Activated naive CD8-positive, alpha-beta T cell treated with anti-CD3 and anti-CD28 coated beads, Interleukin-2, amount 50 U/mL, for 16 hours (primary cell): ENCODE measurements around the gene SCAF8.
"Not testable (repeated sequence)": the region's sequence is repeated elsewhere in the genome, so short reads cannot be mapped to it uniquely, and the experiment has no call there.

Source experiments
- DNase-seq: peaks from one replicate; pipeline ENCODE4 v3.0.0-alpha.2; 2020; ENCODE audit warnings: low read depth, low spot score

The SCAF8 gene

DNA sequence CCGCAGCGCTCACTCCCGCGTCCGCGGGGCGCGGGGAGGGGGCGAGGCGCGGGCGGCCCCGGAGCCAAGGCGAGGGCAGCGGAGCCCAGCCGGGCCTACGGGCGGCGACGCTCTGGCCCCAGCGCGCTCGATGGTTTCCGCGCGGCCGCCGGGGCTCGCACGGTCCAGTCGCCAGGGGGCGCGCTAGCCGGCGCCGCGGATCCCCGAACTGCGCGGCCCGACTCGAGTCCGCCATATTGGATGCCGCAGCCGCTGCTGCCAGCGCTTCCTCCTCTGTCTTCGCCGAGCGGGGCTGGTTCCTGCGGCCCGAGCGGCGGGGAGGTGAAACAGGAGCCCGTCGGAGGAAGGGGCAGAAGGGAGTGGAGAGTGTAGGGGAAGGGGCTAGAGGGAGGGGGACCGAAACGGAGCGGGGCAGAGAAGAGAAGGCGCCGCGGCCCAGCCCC, at the start of gene SCAF8:
SCAF8 (plus strand) TSS at position 234 of the 443 bp plus-strand sequence. CDS start 485 bp downstream, outside the sequence.
- peak; percentile 69 for DNase-seq

DNA sequence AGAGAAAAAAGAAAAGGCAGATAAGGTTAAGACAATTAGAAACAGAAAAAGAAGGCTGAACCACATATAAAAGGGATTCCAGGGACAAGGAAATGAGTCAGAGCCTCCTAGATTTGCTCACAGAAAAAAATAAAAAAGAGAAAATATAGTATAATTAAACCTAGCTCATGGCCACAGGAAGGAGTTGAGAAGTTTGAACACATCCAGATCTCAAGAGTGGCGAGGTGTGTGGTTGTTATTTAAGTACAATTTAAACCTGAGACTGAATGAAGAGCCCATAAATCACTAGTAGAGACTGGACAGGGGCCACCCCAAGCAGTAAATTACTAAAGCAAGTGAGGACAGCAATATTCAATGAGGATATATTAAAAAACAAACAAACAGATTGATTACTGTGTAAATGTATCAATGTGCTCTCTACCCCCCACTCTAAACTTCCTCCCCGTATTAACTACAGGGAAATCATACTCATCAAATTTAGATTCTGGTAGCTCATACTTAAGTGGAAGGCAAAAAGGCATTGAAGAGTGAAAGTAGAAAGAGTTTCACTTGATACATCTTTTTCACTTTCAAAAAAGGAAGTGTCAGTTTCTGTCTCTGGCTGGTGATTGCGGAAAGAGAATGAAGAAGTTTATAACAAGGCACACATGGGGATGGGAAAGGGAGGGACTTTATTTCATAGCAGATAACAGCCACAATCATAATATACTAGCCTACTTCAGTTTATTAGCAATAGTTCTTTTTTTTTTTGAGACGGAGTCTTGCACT, 49.3 kb upstream of the SCAF8 start:
- DNase-seq = no peak

- DNase-seq = no peak
These were observed 47.1 kb upstream of the SCAF8 start for GRCh38 chr6:154686162-154686561.

GRCh38 chr6:154689493-154690255, 43.5 kb upstream of the SCAF8 start:
- no peak for DNase-seq

- no peak for DNase-seq
These were observed 42.4 kb upstream of the SCAF8 start for GRCh38 chr6:154690857-154691256.

DNA sequence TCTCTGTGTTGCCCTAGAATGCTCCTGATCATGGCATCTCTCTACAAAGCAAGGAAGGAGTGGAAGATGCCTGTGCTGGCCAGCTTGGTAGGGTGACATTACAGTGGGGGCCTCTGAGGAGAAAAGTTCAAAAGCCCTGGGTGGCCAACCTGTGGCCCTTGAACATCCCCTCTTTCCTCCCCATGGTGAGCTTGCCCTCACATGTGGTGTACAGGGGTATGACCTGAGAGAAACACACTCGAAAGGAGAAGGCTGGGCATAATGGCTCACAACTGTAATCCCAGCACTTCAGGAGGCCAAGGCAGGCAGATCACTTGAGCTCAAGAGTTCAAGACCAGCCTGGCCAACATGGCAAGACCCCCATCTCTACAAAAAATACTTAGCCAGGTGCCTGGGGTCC, 36.6 kb upstream of the SCAF8 start:
- DNase-seq = no peak

DNA sequence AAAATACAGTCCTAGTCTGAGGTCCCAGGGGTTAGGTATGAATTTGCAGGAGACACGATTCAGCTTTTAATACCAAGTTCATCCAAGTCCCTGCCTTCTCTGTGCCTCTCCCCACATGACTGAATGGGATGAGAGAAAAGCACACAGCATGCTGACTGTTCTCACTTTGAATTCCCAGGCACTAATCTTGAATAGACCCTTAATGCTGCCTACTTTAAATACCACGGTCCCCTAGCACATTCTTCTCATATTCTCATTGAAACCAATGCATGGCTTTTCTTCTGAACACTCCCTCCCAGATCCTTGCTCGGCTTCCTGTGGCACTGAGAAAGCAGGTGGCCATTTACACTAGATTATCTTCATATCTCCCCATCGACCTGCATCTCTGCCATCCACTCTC, 30.1 kb upstream of the SCAF8 start:
- DNase-seq = no peak

DNA sequence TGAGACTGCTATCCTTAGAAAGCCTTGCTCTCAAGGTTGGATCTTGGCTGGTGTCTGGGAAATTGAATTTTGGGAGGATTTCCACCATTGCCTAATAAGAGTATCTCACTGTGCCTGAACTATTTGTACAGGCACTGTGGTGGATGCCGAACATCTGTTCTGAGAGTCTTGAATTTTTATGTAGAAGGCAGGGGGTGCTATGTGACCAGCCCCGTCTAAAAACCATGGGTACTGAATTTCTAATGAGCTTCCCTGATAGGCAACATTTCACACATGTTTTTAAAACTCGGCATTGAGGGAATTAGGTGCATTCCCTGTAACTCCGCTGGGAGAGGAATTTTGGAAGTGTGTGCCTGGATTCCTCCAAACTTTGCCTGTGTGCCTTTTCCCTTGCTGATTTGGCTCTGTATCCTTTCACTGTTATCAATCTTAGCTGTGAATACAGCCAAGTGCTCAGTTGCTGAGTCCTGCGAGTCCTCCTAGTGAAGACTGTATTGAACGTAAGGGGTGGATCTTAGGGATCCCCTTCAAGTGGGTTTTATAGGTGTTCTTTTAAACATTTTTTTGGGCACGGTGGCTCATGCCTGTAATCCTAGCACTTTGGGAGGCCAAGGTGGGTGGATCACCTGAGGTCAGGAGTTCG, 27.6 kb upstream of the SCAF8 start:
- DNase-seq = no peak

DNA sequence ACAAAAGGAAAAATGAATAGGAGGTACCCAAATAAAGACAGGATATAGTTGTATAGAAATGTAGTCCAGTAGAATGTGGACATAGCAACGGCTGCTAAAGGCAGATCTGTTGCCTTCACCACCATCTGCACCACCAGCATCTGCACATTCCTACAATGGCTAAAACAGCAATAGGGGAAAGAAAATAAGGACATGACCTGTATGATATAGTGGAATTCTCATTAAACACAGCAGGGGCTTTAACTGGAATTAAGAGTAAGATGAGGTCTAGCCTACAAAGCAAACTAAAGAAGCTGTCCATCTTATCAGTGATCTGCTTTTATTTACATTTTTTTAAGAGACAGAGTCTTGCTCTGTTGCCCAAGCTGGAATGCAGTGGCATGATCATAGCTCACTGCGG, 26.8 kb upstream of the SCAF8 start:
- no peak for DNase-seq

DNA sequence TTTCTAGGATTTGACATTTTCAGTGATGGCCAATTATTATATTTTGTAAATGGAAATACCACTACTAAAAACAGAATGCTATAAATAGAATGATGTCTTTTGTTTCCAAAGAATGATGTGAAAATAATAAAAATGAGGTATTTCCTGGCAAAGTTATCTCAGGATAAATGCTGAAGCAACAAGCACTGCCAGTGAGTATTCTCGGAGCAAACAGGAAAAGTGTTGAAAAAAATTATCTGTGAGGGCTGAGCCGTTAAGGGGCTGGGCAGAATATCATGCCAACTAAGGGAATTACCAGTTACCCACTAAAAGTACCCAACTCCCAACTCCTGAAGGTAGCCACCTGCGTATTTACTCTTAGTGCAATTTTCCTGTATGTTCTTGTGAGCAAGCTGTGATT, 23.6 kb upstream of the SCAF8 start:
- no peak for DNase-seq

- DNase-seq = no peak
These were observed 22.5 kb upstream of the SCAF8 start for GRCh38 chr6:154710689-154711088.

- no peak for DNase-seq
These were observed 17.8 kb upstream of the SCAF8 start for GRCh38 chr6:154715446-154715845.

GRCh38 chr6:154716350-154716749, 16.9 kb upstream of the SCAF8 start:
- DNase-seq = not testable (repeated sequence)

- DNase-seq = no peak
These were observed 13.8 kb upstream of the SCAF8 start for GRCh38 chr6:154719433-154719832.

DNA sequence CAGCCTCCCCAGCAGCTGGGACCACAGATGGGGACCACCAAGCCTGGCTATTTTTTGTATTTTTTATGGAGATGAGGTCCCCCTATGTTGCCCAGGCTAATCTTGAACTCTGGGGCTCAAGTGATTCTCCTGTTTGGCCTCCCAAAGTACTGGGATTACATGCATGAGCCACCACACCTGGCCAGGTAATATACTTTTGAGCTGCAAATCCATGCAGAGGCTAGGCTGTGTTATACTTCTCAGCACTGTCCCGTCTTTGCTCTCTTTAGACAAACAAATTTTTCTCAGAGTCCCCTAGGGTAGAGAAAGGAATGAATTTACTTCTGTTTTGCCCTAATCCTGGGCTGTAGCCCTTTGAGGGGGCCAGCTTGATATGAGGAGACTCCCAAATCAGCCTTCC, 13.4 kb upstream of the SCAF8 start:
- DNase-seq = no peak

- DNase-seq = no peak
These were observed 11.8 kb upstream of the SCAF8 start for GRCh38 chr6:154721460-154721859.

DNA sequence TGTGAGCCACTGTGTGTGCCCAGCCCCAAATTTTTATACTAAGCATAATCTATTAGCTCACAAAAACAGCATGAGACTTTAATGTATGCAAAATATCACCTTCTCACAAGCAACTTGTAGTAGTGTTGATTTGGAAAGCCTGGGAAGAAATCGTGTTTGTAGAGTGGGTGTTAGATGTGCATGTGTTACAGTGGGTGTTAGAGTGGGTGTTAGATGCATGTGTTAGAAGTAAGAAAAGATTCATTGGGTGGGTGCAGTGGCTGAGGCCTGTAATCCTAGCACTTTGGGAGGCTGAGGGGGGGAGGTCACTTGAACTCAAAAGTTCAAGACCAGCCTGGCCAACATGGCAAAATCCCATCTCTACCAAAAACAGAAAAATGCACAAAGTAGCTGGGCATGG, 6.3 kb upstream of the SCAF8 start:
- no peak for DNase-seq

DNA sequence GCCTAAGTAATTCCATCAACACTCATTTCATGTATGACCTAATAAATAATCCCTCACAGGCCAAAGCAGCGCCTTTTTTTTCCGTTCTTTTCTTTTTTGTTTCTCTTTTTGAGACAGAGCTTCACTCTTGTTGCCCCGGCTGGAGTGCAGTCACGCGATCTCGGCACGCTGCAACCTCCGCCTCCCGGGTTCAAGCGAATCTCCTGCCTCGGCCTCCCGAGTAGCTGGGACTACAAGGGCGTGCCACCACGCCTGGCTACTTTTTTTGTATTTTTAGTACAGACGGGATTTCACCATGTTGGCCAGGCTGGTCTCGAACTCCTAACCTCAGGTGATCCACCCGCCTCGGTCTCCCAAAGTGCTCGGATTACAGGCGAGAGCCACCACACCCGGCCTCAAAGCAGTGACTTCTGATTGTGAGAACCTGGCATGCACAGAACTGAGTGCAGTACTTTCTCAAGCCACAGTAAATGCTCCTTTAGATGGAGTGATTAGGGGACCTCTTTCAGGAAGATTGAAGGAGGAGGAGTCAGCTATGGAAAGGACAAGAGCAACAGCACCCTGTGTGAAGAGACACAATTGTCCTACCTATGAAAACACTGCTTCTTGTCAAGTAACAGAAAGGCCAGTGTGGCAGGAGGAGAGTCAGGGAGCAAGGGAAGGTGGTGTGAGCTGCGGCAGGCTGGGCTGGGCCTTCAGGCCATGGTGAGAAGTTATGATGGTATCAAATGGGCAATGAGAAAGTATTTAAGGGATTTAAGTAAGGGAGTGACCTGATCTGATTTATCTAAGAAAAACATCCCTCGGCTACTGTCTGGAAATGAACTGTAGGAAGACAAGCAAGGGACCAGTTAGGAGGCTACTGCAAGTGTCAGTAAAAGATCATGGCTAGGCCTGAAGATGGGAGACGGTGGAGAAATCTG, 1.7 kb upstream of the SCAF8 start:
- no peak for DNase-seq

GRCh38 chr6:154732538-154733182, 556 bp upstream of the SCAF8 start:
- DNase-seq = no peak

DNA sequence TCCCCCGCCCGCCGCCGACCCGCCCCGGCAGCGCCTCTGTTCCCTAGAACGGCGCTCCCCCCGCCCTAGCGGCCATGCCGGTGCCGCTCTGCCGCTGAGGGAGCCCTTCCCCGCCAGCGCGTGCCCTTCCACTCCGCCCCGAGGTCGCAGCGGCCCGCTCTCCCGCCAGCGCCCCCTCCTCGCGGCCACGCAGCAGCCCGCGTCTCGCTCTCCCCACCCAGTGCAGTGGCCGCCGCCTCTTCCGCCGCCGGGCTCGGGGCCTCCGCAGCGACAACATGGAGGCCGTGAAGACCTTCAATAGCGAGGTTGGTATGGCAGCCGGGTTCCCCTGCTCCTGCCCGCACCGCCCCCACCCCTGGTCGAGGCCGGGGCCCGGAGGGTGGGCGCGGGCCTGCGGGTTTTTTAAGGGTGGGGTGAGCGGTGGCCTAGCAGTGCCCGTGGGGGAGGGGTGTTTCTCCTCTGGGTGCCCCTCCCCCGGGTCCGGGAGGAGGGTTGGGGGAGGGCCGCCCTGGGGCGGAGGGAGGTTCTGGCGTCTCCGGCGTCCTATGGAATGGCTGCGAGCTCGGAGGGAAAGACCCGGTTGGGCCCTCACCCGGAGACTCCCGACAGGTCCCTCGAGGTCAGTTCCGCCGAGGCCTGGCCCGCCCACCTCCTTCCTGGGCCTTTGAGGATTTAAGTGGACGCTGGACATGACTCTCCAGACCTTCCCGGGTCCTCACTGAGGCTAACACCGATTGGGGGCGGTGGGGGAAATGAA, 588 bp downstream of the SCAF8 start:
- peak; percentile 77 for DNase-seq
